B cell (primary cell): ENCODE results near the gene HSPBP1. TPM values are rescaled to one million over a fixed set of nuclear protein-coding genes. Genes with fewer than 3 reads are reported as not detected.
A peak's percentile ranks its signal among the peaks of the same experiment; 100 is the strongest.

Source experiments
- ATAC-seq: fragments of 200-7000 bp; cut with Tn5 transposase; one replicate; pipeline ENCODE4 v1.10.0; 2021; ENCODE audit warnings: low read depth, mild to moderate bottlenecking, moderate number of reproducible peaks, moderate library complexity
- CTCF ChIA-PET: fragments of 350-600 bp; sonication (Branson Sonifier 250); formaldehyde crosslinking; loops from one replicate; lab custom pipeline; 2021; ENCODE audit warnings: antibody characterized with exemption, inconsistent platforms; lab: Charles Lee
- POLR2A ChIA-PET: fragments of 350-600 bp; sonication (Branson Sonifier 250); formaldehyde crosslinking; loops from one replicate; lab custom pipeline; 2021; ENCODE audit warnings: antibody characterized with exemption; lab: Charles Lee
- DNase-seq: peaks from one replicate; pipeline ENCODE4 v3.0.0; 2013
- H2AFZ ChIP-seq: 2 replicates; pipeline ENCODE4 v1.6.1; 2012; ENCODE audit warnings: mild to moderate bottlenecking, low read depth, low read length; ENCODE audit not compliant: insufficient read depth, poor library complexity, severe bottlenecking
- H3K27ac ChIP-seq, 2 donors: 1 replicate in 1 of 2; 2 replicates in 1 of 2; pipeline ENCODE4 v1.5.1; 2012 to 2013; ENCODE audit warnings: low read length in 2 of 2, mild to moderate bottlenecking in 2 of 2, moderate library complexity in 1 of 2
- H3K27me3 ChIP-seq, 4 experiments: fragments of 200-600 bp in 1 of 4; sonication (generic) in 1 of 4; replicated peaks in 1 of 4; 1 replicate in 2 of 4; 2 replicates in 2 of 4; pipeline versions ENCODE4 v1.6.1 to v1.7.0; 2013 to 2016; ENCODE audit warnings: low read length in 3 of 4, mild to moderate bottlenecking in 2 of 4, mixed read lengths in 1 of 4, moderate library complexity in 1 of 4; ENCODE audit not compliant: insufficient read depth in 4 of 4, control insufficient read depth in 3 of 4; ENCODE audit errors: control extremely low read depth in 1 of 4
- H3K36me3 ChIP-seq, 2 experiments: replicated peaks in 1 of 2; 1 replicate in 1 of 2; 2 replicates in 1 of 2; pipeline versions ENCODE4 v1.6.1 to v1.7.1; 2013; ENCODE audit warnings: low read length in 1 of 2; ENCODE audit not compliant: insufficient read depth in 2 of 2, control insufficient read depth in 1 of 2; ENCODE audit errors: control extremely low read depth in 1 of 2, extremely low read depth in 1 of 2
- H3K4me1 ChIP-seq, 2 donors: fragments of 200-600 bp in 1 of 2; sonication (generic) in 1 of 2; 1 replicate in 1 of 2; 2 replicates in 1 of 2; pipeline versions ENCODE4 v1.5.1 to v1.6.1; 2013 to 2017; ENCODE audit warnings: low read length in 2 of 2; ENCODE audit not compliant: control insufficient read depth in 2 of 2, insufficient read depth in 2 of 2
- H3K4me2 ChIP-seq: replicated peaks from 2 replicates; pipeline ENCODE3; 2012; ENCODE audit warnings: mild to moderate bottlenecking, low read depth, low read length; ENCODE audit not compliant: poor library complexity, severe bottlenecking
- H3K4me3 ChIP-seq, 5 experiments: fragments of 200-600 bp in 1 of 5; sonication (generic) in 1 of 5; 1 replicate in 3 of 5; 2 replicates in 2 of 5; pipeline versions ENCODE4 v1.5.1 to v1.7.0; 2011 to 2016; ENCODE audit warnings: low read length in 4 of 5, mild to moderate bottlenecking in 4 of 5, low read depth in 2 of 5, control low read depth in 1 of 5, moderate library complexity in 1 of 5; ENCODE audit not compliant: insufficient read depth in 1 of 5; ENCODE audit errors: control extremely low read depth in 1 of 5, extremely low read depth in 1 of 5
- H3K79me2 ChIP-seq: fragments of 200-600 bp; sonication (generic); one replicate; pipeline ENCODE4 v1.6.0; 2016; ENCODE audit warnings: low read length; ENCODE audit not compliant: control insufficient read depth, insufficient read depth
- H3K9ac ChIP-seq: fragments of 200-600 bp; sonication (generic); 2 replicates; pipeline ENCODE4 v1.6.1; 2017; ENCODE audit warnings: mild to moderate bottlenecking, low read length, moderate library complexity
- H3K9me3 ChIP-seq, 3 donors: one replicate each; pipeline versions ENCODE4 v1.6.1 to v1.7.1; 2013; ENCODE audit warnings: low read length in 2 of 3; ENCODE audit not compliant: control insufficient read depth in 2 of 3, insufficient read depth in 1 of 3; ENCODE audit errors: control extremely low read depth in 1 of 3
- H4K20me1 ChIP-seq: 2 replicates; pipeline ENCODE4 v1.6.0; 2012; ENCODE audit warnings: mild to moderate bottlenecking, low read length; ENCODE audit not compliant: insufficient read depth, control insufficient read depth, poor library complexity, severe bottlenecking
- H3K27ac Mint-ChIP-seq: one replicate; pipeline ENCODE4 v1.8.0; 2021; ENCODE audit warnings: mixed read lengths
- H3K27me3 Mint-ChIP-seq: one replicate; pipeline ENCODE4 v1.8.0; 2021; ENCODE audit warnings: mixed read lengths
- H3K4me1 Mint-ChIP-seq: one replicate; pipeline ENCODE4 v1.8.0; 2021; ENCODE audit warnings: mixed read lengths
- H3K4me3 Mint-ChIP-seq: one replicate; pipeline ENCODE4 v1.8.0; 2021; ENCODE audit warnings: mixed read lengths
- H3K9me3 Mint-ChIP-seq: one replicate; pipeline ENCODE4 v1.8.0; 2022; ENCODE audit warnings: mixed read lengths; ENCODE audit not compliant: insufficient read depth
- CTCF ChIP-seq: fragments of 200-600 bp; IDR thresholded peaks from one replicate; pipeline ENCODE4 v1.8.0; 2022; ENCODE audit warnings: antibody characterized with exemption, mild to moderate bottlenecking
- EZH2 ChIP-seq: IDR thresholded peaks from 2 replicates; pipeline ENCODE4 v1.6.1; 2012; ENCODE audit warnings: borderline replicate concordance, low read depth, mild to moderate bottlenecking, moderate library complexity, low read length; ENCODE audit not compliant: insufficient read depth, poor library complexity, severe bottlenecking
- WGBS: methylation state at CpG from one replicate; pipeline ENCODE4 v1.1.5; 2013; ENCODE audit warnings: missing lambda C conversion rate; ENCODE audit not compliant: insufficient coverage; 5-methylcytosine and 5-hydroxymethylcytosine counted together
- intact Hi-C: fragments of 100-400 bp; cut with micrococcal nuclease; formaldehyde crosslinking; loops from one replicate; pipeline ENCODE4 v1.10.0; 2022
- polyA plus RNA-seq: library from polyadenylated mRNA; depleted of rRNA; stranded (reverse); fragments of >200 nt; gene quantifications from 2 replicates; pipeline ENCODE4 v1.2.3, GENCODE V29; 2012
- total RNA-seq, 2 donors: library from RNA; stranded (reverse); fragments of 120-200 nt in 1 of 2; gene quantifications; 1 replicate in 1 of 2; 2 replicates in 1 of 2; pipeline versions ENCODE4 v1.2.3 to v1.2.4, GENCODE V29; 2013 to 2022

The HSPBP1 gene
- total and polyA plus RNA-seq, 2 donors (not counting 1 experiment from before 2014, with no cell fraction given), result 15.6 to 19.0 TPM

- peak overlapping the region; percentile 74 for H3K4me2 ChIP-seq
These were observed 2.4 kb downstream of the HSPBP1 start for GRCh38 chr19:55277494-55277893.

More at GRCh38 chr19:55277494-55277893, 2.4 kb downstream of the HSPBP1 start:
- H3K27me3 ChIP-seq, result no peaks in the 10 kb centered on the region
- DNase-seq, result no peak
- H3K36me3 ChIP-seq, result peaks cover 0 to 20% of the 10 kb centered on the region in 2 experiments
- H3K9ac ChIP-seq, result peak overlapping the region; percentile 54
- Mint-ChIP-seq H3K4me3 (peak overlapping the region; percentile 81), H3K4me1 (peaks cover 64% of the 10 kb centered on the region), H3K27ac (peak overlapping the region; percentile 94), H3K9me3 (no peaks in the 10 kb centered on the region), H3K27me3 (peaks cover 3% of the 10 kb centered on the region)
- no peak overlapping the region for H3K4me3 ChIP-seq
- H4K20me1 ChIP-seq, result peaks cover 17% of the 10 kb centered on the region
- WGBS, result 98% methylated on average over 17 of the region's 17 CpGs
- peaks cover 6% of the 10 kb centered on the region for H3K79me2 ChIP-seq
- intact Hi-C loops, result no loop called here
- peaks cover 56 to 68% of the 10 kb centered on the region in 2 donors for H3K4me1 ChIP-seq
- H3K27ac ChIP-seq, result peak overlapping the region; percentile 89 to 96
- H2AFZ ChIP-seq, result no peak overlapping the region
- peaks cover 0 to 4% (median 0%) of the 10 kb centered on the region in 3 donors for H3K9me3 ChIP-seq
- CTCF ChIA-PET, result interaction anchor here (1.7 to 8.9 kb wide), 2 partner anchors 15 to 23 kb away, joined by 3 to 56 read pairs; no protein-coding TSS in a partner anchor
- ATAC-seq, result no peak
- TF ChIP-seq CTCF (no peak), EZH2 (no peak)
- POLR2A ChIA-PET, result interaction anchor here (0.6 to 2.7 kb wide), 3 partner anchors 18 to 130 kb away, joined by 3 to 18 read pairs (median 4); partner anchors contain the start of genes PPP6R1 and UBE2S
